PFSK-1 (cell line): Measurements from ENCODE around the gene DLK1.

Experiments used
- FOXP2 ChIP-seq: optimal IDR thresholded peaks from 2 replicates; pipeline ENCODE3; 2011; ENCODE audit warnings: borderline replicate concordance, control low read depth, inconsistent platforms; ENCODE audit not compliant: insufficient read depth; ENCODE audit errors: extremely low read length, extremely low read depth
- POLR2AphosphoS5 ChIP-seq: IDR thresholded peaks from 2 replicates; pipeline ENCODE4 v1.6.1; 2012; ENCODE audit warnings: low read depth, mild to moderate bottlenecking, control low read depth, low read length, moderate library complexity
- REST ChIP-seq, 2 experiments: IDR thresholded peaks; 2 replicates each; pipeline versions ENCODE4 v1.6.1 to v1.8.0; 2011 to 2012; ENCODE audit warnings: low read depth in 2 of 2, low read length in 2 of 2, control low read depth in 1 of 2, inconsistent platforms in 1 of 2, mild to moderate bottlenecking in 1 of 2, moderate library complexity in 1 of 2; ENCODE audit not compliant: insufficient read depth in 1 of 2
- SIN3A ChIP-seq: IDR thresholded peaks from 2 replicates; pipeline ENCODE4 v1.6.1; 2012; ENCODE audit warnings: mild to moderate bottlenecking, low read length, moderate library complexity, borderline replicate concordance; ENCODE audit not compliant: insufficient read depth
- TAF1 ChIP-seq: IDR thresholded peaks from 2 replicates; pipeline ENCODE4 v1.6.1; 2012; ENCODE audit warnings: low read length, control low read depth, borderline replicate concordance; ENCODE audit not compliant: insufficient read depth

GRCh38 chr14:100714258-100714892 is 12.3 kb upstream of the DLK1 start:
- TF ChIP-seq TAF1 (no peak), FOXP2 (no peak), POLR2AphosphoS5 (no peak), SIN3A (no peak), REST (IDR thresholded peaks at IDR 0.05; ENCODE audit: insufficient read depth in 1 of 2, low read depth in 2 of 2, low read length in 2 of 2) (no peak)
